ENCODE data around the gene HOOK2.

Gene HOOK2

GRCh38 chr19:12723641-12724426, 51.5 kb downstream of the HOOK2 start, which contains the start of gene TNPO2:
TNPO2 (minus strand) TSS chr19:12723932; CDS start chr19:12720977, 2,955 bp downstream.
- no peak for TF ChIP-seq CTCF (IDR thresholded peaks at IDR 0.05; ENCODE audit: insufficient read depth, low read depth, low read length, missing control alignments)
- H3K4me3 ChIP-seq (ENCODE audit: low read depth, low read length): peak within 1 kb of the TSS; percentile 94
- peak; percentile 87 for DNase-seq (ENCODE audit: low read depth)

GRCh38 chr19:12723381-12723640, 52.0 kb downstream of the HOOK2 start:
- no peak for TF ChIP-seq CTCF (IDR thresholded peaks at IDR 0.05; ENCODE audit: insufficient read depth, low read depth, low read length, missing control alignments)
- peak; percentile 26 for DNase-seq (ENCODE audit: low read depth)
- H3K4me3 ChIP-seq (ENCODE audit: low read depth, low read length): peak overlapping the region; percentile 94

GRCh38 chr19:12722566-12723380, 52.6 kb downstream of the HOOK2 start:
- no peak for TF ChIP-seq CTCF (IDR thresholded peaks at IDR 0.05; ENCODE audit: insufficient read depth, low read depth, low read length, missing control alignments)
- peak; percentile 99 for DNase-seq (ENCODE audit: low read depth)

GRCh38 chr19:12721656-12722565, 53.4 kb downstream of the HOOK2 start:
- DNase-seq (ENCODE audit: low read depth): peak; percentile 77
- no peak for TF ChIP-seq CTCF (IDR thresholded peaks at IDR 0.05; ENCODE audit: insufficient read depth, low read depth, low read length, missing control alignments)
- peak overlapping the region; percentile 94 for H3K4me3 ChIP-seq (ENCODE audit: low read depth, low read length)

More at GRCh38 chr19:12722566-12723380, 52.6 kb downstream of the HOOK2 start:
- H3K4me3 ChIP-seq (ENCODE audit: low read depth, low read length): peak overlapping the region; percentile 94

GRCh38 chr19:12720851-12721655, 54.3 kb downstream of the HOOK2 start:
- DNase-seq (ENCODE audit: low read depth): no peak
- peak overlapping the region; percentile 94 for H3K4me3 ChIP-seq (ENCODE audit: low read depth, low read length)
- TF ChIP-seq CTCF (IDR thresholded peaks at IDR 0.05; ENCODE audit: insufficient read depth, low read depth, low read length, missing control alignments): no peak

GRCh38 chr19:12720296-12720695, 55.1 kb downstream of the HOOK2 start:
- no peak for TF ChIP-seq CTCF (IDR thresholded peaks at IDR 0.05; ENCODE audit: insufficient read depth, low read depth, low read length, missing control alignments)
- no peak for DNase-seq (ENCODE audit: low read depth)
- H3K4me3 ChIP-seq (ENCODE audit: low read depth, low read length): peak overlapping the region; percentile 94

Data from GM12865 (cell line).